Mononuclear cell (primary cell): ENCODE results near the gene C1GALT1. TPM values are rescaled to one million over a fixed set of nuclear protein-coding genes. Genes with fewer than 3 reads are reported as not detected.

Source experiments
- H3K27me3 ChIP-seq: 2 replicates; pipeline ENCODE4 v1.6.0; 2011; ENCODE audit warnings: low read length, control low read depth; ENCODE audit not compliant: insufficient read depth
- H3K4me1 ChIP-seq: 2 replicates; pipeline ENCODE4 v1.5.1; 2011; ENCODE audit warnings: mild to moderate bottlenecking, low read length, control low read depth; ENCODE audit not compliant: insufficient read depth
- H3K4me3 ChIP-seq: 2 replicates; pipeline ENCODE4 v1.5.1; 2011; ENCODE audit warnings: mild to moderate bottlenecking, low read length, moderate library complexity
- H3K9me3 ChIP-seq: 2 replicates; pipeline ENCODE4 v1.5.1; 2011; ENCODE audit warnings: low read depth, mild to moderate bottlenecking, control low read depth, low read length
- total RNA-seq: library from RNA; depleted of rRNA; stranded (reverse); fragments of >200 nt; gene quantifications from one replicate; pipeline ENCODE4 v1.2.3, GENCODE V29; 2012

Gene C1GALT1
- total RNA-seq, 1 donor: 81.2 TPM

DNA sequence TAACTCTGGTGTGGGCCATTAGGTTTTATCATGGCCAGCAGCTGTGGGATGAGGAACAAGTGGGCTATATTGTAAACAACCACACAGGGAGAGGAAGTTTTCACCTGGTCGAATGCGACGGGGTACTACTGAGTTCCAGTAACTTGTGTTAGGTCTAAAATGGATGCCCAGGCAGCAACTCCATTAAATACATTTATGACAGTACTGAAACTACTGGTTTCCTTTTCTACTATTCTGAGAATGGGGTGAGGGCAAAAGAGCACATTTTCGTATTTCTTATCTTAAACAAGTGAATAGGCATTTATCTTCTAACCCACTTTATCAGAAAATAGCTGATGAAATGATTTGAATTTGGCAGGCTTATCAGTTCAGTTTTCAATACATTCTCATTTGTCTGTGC, 109.7 kb downstream of the C1GALT1 start:
- Histone ChIP-seq H3K4me1 (no peaks in the 10 kb centered on the region), H3K4me3 (no peak overlapping the region), H3K27me3 (no peaks in the 10 kb centered on the region), H3K9me3 (no peaks in the 10 kb centered on the region)

DNA sequence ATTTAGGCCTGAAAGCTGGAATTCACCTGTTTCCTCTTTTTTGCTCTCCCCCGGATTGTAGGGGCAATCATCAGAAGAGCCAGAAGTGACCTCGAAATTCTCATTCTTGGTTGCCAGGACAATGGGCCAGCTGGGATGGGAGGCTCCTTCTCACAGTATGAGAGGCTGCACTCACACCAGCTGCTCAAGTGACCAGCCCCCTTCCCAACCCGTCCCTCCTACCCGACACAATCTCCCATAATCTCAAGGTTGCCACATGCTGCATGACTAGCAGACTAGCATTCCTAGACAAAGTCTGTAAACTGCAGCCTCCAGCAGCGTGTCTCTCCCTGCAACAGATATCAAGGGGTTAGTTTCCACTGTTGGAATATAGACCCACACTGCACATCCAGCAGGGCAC, 110.3 kb downstream of the C1GALT1 start:
- Histone ChIP-seq H3K4me3 (no peak overlapping the region), H3K9me3 (no peaks in the 10 kb centered on the region), H3K27me3 (no peaks in the 10 kb centered on the region), H3K4me1 (no peaks in the 10 kb centered on the region)

DNA sequence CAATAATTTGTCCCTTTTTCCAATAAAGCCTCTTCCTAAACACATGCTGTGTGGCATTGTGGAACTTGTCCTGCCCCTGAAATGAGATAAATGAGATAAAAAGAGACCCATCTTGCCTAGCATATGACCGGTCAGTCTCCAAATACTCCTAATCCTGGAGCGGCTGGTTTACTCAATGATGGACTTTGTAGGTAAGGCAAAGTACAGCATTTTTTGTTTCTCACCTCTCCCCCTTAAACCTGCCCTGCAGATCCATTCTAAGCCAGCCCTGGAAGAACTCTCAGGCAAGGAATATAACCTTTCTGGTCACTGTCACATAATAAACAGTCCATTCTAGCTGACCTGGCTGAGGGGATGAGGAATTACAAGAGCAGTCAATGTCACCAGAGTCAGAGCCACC, 110.7 kb downstream of the C1GALT1 start:
- Histone ChIP-seq H3K4me3 (no peak overlapping the region), H3K9me3 (no peaks in the 10 kb centered on the region), H3K27me3 (no peaks in the 10 kb centered on the region)

DNA sequence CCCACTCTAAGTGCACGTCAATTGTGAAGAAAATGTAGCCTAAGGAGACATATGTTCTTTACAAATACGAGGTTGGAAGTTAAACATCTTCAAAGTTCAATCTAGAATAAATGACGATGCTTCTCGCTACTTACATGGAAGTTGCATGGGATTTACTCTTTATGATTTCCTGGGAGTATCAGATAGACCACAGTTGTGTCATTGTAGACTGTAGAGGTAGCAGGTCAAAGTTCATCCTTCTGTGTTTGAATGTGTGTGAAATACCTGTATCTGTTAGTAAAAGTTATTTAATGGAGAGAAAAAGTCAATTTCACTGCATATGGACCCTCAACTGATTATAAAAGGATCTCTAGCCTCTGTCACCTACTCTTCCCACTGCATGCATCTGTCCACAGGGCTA, 112.6 kb downstream of the C1GALT1 start:
- H3K4me1 ChIP-seq: no peaks in the 10 kb centered on the region
- no peaks in the 10 kb centered on the region for H3K9me3 ChIP-seq
- H3K4me3 ChIP-seq: no peak overlapping the region
- no peaks in the 10 kb centered on the region for H3K27me3 ChIP-seq

More for the DNA sequence above, 110.7 kb downstream of the C1GALT1 start:
- H3K4me1 ChIP-seq: no peaks in the 10 kb centered on the region
